IMR-90 (cell line): ENCODE results near the gene ZCCHC14. TPM values are rescaled to one million over a fixed set of nuclear protein-coding genes. Genes with fewer than 3 reads are reported as not detected.
A peak's percentile ranks its signal among the peaks of the same experiment; 100 is the strongest.

Source experiments
- ATAC-seq: fragments of 200-7000 bp; cut with Tn5 transposase; 2 replicates; pipeline ENCODE4 v1.9.1; 2020; ENCODE audit warnings: low read depth, mild to moderate bottlenecking, moderate library complexity
- BruUV-seq: library from RNA; stranded (reverse); fragments of 400-500 nt; replicated peaks from 2 replicates; lab custom pipeline; 2021; lab: Mats Ljungman, UMichigan
- CTCF ChIA-PET: fragments of 300-600 bp; formaldehyde crosslinking; extraction: SDS; loops from one replicate; lab custom pipeline; 2021; ENCODE audit warnings: antibody characterized with exemption; lab: Yijun Ruan, JAX
- POLR2A ChIA-PET: fragments of 300-600 bp; sonication (Branson Sonifier 250); formaldehyde crosslinking; loops from one replicate; lab custom pipeline; 2022; ENCODE audit warnings: antibody characterized with exemption; ENCODE audit not compliant: unreplicated experiment; lab: Charles Lee
- DNase-seq: peaks from one replicate; pipeline ENCODE4 v3.0.0; 2013
- H2AFZ ChIP-seq: replicated peaks from 2 replicates; pipeline ENCODE3; 2013; ENCODE audit warnings: low read length, mild to moderate bottlenecking; ENCODE audit not compliant: poor library complexity
- H2AK5ac ChIP-seq: 2 replicates; pipeline ENCODE4 v1.6.1; 2013; ENCODE audit warnings: low read depth, low read length, inconsistent platforms
- H2AK9ac ChIP-seq: replicated peaks from 2 replicates; pipeline ENCODE3; 2013; ENCODE audit warnings: mild to moderate bottlenecking, low read depth, low read length, moderate library complexity; ENCODE audit not compliant: poor library complexity
- H2BK120ac ChIP-seq: 2 replicates; pipeline ENCODE4 v1.6.1; 2013; ENCODE audit warnings: low read depth, low read length, inconsistent platforms
- H2BK15ac ChIP-seq: 3 replicates; pipeline ENCODE4 v1.6.1; 2013; ENCODE audit warnings: low read depth, low read length, inconsistent platforms
- H2BK20ac ChIP-seq: 2 replicates; pipeline ENCODE4 v1.6.1; 2013; ENCODE audit warnings: low read depth, mild to moderate bottlenecking, inconsistent platforms, low read length, moderate library complexity
- H2BK5ac ChIP-seq: 2 replicates; pipeline ENCODE4 v1.6.1; 2013; ENCODE audit warnings: mild to moderate bottlenecking, low read depth, low read length, inconsistent platforms; ENCODE audit not compliant: poor library complexity, severe bottlenecking
- H3K14ac ChIP-seq: replicated peaks from 2 replicates; pipeline ENCODE4 v1.6.1; 2013; ENCODE audit warnings: low read depth, low read length, inconsistent platforms
- H3K18ac ChIP-seq: 2 replicates; pipeline ENCODE4 v1.6.1; 2013; ENCODE audit warnings: low read depth, low read length, control low read depth
- H3K23ac ChIP-seq: 2 replicates; pipeline ENCODE4 v1.6.1; 2013; ENCODE audit warnings: low read depth, low read length, inconsistent platforms
- H3K27ac ChIP-seq: 2 replicates; pipeline ENCODE4 v1.5.1; 2013; ENCODE audit warnings: mild to moderate bottlenecking, control low read depth, low read length; ENCODE audit not compliant: insufficient read depth
- H3K27me3 ChIP-seq: 2 replicates; pipeline ENCODE4 v1.6.1; 2013; ENCODE audit warnings: low read length; ENCODE audit not compliant: control insufficient read depth, insufficient read depth
- H3K36me3 ChIP-seq: 2 replicates; pipeline ENCODE4 v1.6.1; 2013; ENCODE audit warnings: low read length, mixed read lengths; ENCODE audit not compliant: control insufficient read depth, insufficient read depth
- H3K4ac ChIP-seq: 2 replicates; pipeline ENCODE4 v1.6.1; 2013; ENCODE audit warnings: low read depth, low read length, inconsistent platforms
- H3K4me1 ChIP-seq: 2 replicates; pipeline ENCODE4 v1.6.1; 2013; ENCODE audit warnings: low read length, mixed read lengths; ENCODE audit not compliant: control insufficient read depth, insufficient read depth
- H3K4me2 ChIP-seq: 2 replicates; pipeline ENCODE4 v1.6.1; 2013; ENCODE audit warnings: low read depth, mild to moderate bottlenecking, control low read depth, low read length, moderate library complexity
- H3K4me3 ChIP-seq: 2 replicates; pipeline ENCODE4 v1.5.1; 2013; ENCODE audit warnings: low read depth, mild to moderate bottlenecking, control low read depth, low read length, moderate library complexity; ENCODE audit not compliant: insufficient read depth
- H3K56ac ChIP-seq: 2 replicates; pipeline ENCODE4 v1.6.1; 2013; ENCODE audit warnings: low read length, inconsistent platforms; ENCODE audit not compliant: insufficient read depth; ENCODE audit errors: extremely low read depth
- H3K79me1 ChIP-seq, 2 experiments: 2 replicates each; pipeline ENCODE4 v1.6.1; 2013; ENCODE audit warnings: low read length in 2 of 2, inconsistent platforms in 1 of 2, low read depth in 1 of 2
- H3K9ac ChIP-seq: 2 replicates; pipeline ENCODE4 v1.6.1; 2013; ENCODE audit warnings: low read depth, low read length, control low read depth
- H3K9me1 ChIP-seq: 2 replicates; pipeline ENCODE4 v1.6.1; 2013; ENCODE audit warnings: low read length, inconsistent platforms; ENCODE audit not compliant: insufficient read depth
- H3K9me3 ChIP-seq: 2 replicates; pipeline ENCODE4 v1.6.1; 2013; ENCODE audit warnings: low read length; ENCODE audit not compliant: control insufficient read depth, insufficient read depth
- H4K20me1 ChIP-seq: 2 replicates; pipeline ENCODE4 v1.6.1; 2013; ENCODE audit warnings: low read length, inconsistent platforms; ENCODE audit not compliant: insufficient read depth
- H4K5ac ChIP-seq: 2 replicates; pipeline ENCODE4 v1.6.1; 2013; ENCODE audit warnings: mild to moderate bottlenecking, low read depth, low read length, control low read depth
- H4K8ac ChIP-seq, 2 experiments: 2 replicates each; pipeline ENCODE4 v1.6.1; 2013; ENCODE audit warnings: low read depth in 2 of 2, low read length in 2 of 2, control low read depth in 1 of 2, inconsistent platforms in 1 of 2
- H4K91ac ChIP-seq: 2 replicates; pipeline ENCODE4 v1.6.1; 2013; ENCODE audit warnings: low read depth, low read length, inconsistent platforms; ENCODE audit not compliant: insufficient read depth
- CEBPB ChIP-seq: IDR thresholded peaks from 2 replicates; pipeline ENCODE4 v1.6.1; 2012; ENCODE audit warnings: low read depth, low read length, improper control_type of control experiment
- CHD1 ChIP-seq: IDR thresholded peaks from 2 replicates; pipeline ENCODE4 v1.6.1; 2012; ENCODE audit warnings: low read depth, low read length, improper control_type of control experiment
- FOS ChIP-seq: fragments of 150-350 bp; IDR thresholded peaks from 2 replicates; pipeline ENCODE4 v1.6.1; 2016; ENCODE audit warnings: low read depth, low read length
- MAFK ChIP-seq: IDR thresholded peaks from 2 replicates; pipeline ENCODE4 v1.6.1; 2012; ENCODE audit warnings: low read depth, low read length, improper control_type of control experiment
- MAZ ChIP-seq: IDR thresholded peaks from 2 replicates; pipeline ENCODE4 v1.6.1; 2012; ENCODE audit warnings: low read depth, mild to moderate bottlenecking, low read length, improper control_type of control experiment, moderate library complexity, borderline replicate concordance
- MXI1 ChIP-seq: IDR thresholded peaks from 2 replicates; pipeline ENCODE4 v1.6.1; 2012; ENCODE audit warnings: low read depth, mild to moderate bottlenecking, low read length, moderate library complexity, borderline replicate concordance
- POLR2A ChIP-seq: IDR thresholded peaks from 2 replicates; pipeline ENCODE4 v1.6.1; 2012; ENCODE audit warnings: mild to moderate bottlenecking, low read depth, low read length
- RAD21 ChIP-seq: IDR thresholded peaks from 2 replicates; pipeline ENCODE4 v1.6.1; 2012; ENCODE audit warnings: low read length, improper control_type of control experiment
- RCOR1 ChIP-seq: IDR thresholded peaks from 2 replicates; pipeline ENCODE4 v1.6.1; 2012; ENCODE audit warnings: mild to moderate bottlenecking, low read length, improper control_type of control experiment; ENCODE audit not compliant: insufficient replicate concordance
- RFX5 ChIP-seq: IDR thresholded peaks from 2 replicates; pipeline ENCODE4 v1.8.0; 2012; ENCODE audit warnings: low read depth, mild to moderate bottlenecking, low read length, moderate library complexity
- SMC3 ChIP-seq: fragments of 150-350 bp; IDR thresholded peaks from 2 replicates; pipeline ENCODE4 v1.6.1; 2016; ENCODE audit warnings: low read depth, mild to moderate bottlenecking, antibody characterized with exemption, low read length, moderate library complexity
- WGBS, 2 experiments: methylation state at CpG; one replicate each; pipeline versions ENCODE4 v1.1.5 to v1.1.7; 2013; ENCODE audit warnings: missing lambda C conversion rate in 2 of 2; ENCODE audit not compliant: insufficient read length in 1 of 2; ENCODE audit errors: extremely low coverage in 2 of 2; 5-methylcytosine and 5-hydroxymethylcytosine counted together
- dilution Hi-C: fragments of 300-500 bp; cut with HindIII; formaldehyde crosslinking; loops from one replicate; pipeline ENCODE4 v1.14.3; 2018; ENCODE audit warnings: low sequenced_read_pairs; ENCODE audit not compliant: unreplicated experiment
- in situ Hi-C: fragments of 300-500 bp; cut with MboI; formaldehyde crosslinking; loops from 3 replicates; pipeline ENCODE4 v1.14.3; 2019; ENCODE audit warnings: low sequenced_read_pairs, inconsistent platforms, mixed read lengths
- intact Hi-C: fragments of 100-400 bp; cut with micrococcal nuclease; formaldehyde crosslinking; loops from 2 replicates; pipeline ENCODE4 v1.10.0; 2022
- polyA plus RNA-seq, 3 experiments: library from polyadenylated mRNA; depleted of rRNA; stranded (reverse); fragments of >200 nt; gene quantifications; 2 replicates each; pipeline ENCODE4 v1.2.3, GENCODE V29; 2012; ENCODE audit warnings: low replicate concordance in 1 of 3
- total RNA-seq: library from RNA; depleted of rRNA; stranded (reverse); fragments of >200 nt; gene quantifications from 2 replicates; pipeline ENCODE4 v1.2.3, GENCODE V29; 2012
- TF ChIP-seq, protein P1 (sequence below): fragments of 150-350 bp; IDR thresholded peaks from 2 replicates; pipeline ENCODE4 v1.6.1; 2016; ENCODE audit warnings: low read depth, mild to moderate bottlenecking, low read length, moderate library complexity, borderline replicate concordance
- TF ChIP-seq, protein P2 (sequence below): conservative IDR thresholded peaks from 2 replicates; pipeline ENCODE4 v1.5.1; 2012; ENCODE audit warnings: mild to moderate bottlenecking, low read depth, low read length, improper control_type of control experiment
- TF ChIP-seq, protein P3 (sequence below): fragments of 150-350 bp; IDR thresholded peaks from 2 replicates; pipeline ENCODE4 v1.6.1; 2017; ENCODE audit warnings: mild to moderate bottlenecking, antibody characterized with exemption, low read length, low read depth

Gene ZCCHC14
- total and polyA plus RNA-seq, 2 of the 4 experiments (the other 2 are of a cell fraction): 2.5 to 5.3 TPM

DNA sequence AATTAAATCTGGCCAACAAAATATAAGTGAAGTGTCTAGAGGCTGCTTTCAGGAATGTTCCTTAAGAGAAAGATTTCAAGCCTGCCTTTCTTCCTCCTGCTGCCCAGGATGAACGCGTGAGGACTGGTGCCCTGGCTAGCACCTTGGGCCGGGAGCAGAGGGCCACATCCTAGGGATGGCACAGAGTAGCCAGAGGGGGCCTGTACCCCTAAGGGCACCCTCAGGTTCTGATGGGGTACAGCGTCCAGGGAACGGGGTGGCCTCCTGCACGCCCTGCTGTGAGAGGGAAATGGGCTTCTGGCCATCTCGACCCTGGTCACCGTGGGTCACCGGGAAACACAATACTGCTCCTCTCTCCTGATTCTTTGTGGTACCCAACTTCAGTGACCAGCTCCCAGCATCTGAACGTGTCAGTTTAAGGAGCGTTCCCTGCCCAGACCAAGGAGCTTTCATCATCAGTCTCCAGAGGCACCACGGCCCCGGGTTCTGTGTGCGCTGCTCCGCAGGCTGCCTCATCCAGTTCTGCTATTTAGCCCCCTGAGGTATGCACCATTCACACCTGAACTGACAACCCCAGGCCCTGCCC is 60.4 kb downstream of the ZCCHC14 start:
- H3K18ac ChIP-seq: no peak overlapping the region
- dilution Hi-C loops: no loop called here
- in situ Hi-C loops: no loop called here
- H3K56ac ChIP-seq: no peak overlapping the region
- H2AFZ ChIP-seq: no peak overlapping the region
- peak overlapping the region; percentile 69 for H2AK5ac ChIP-seq
- H3K23ac ChIP-seq: no peak overlapping the region
- 100% methylated on average over 1 of the region's 15 CpGs; no CpG with 5 or more reads in 1 of the 2 experiments for WGBS, 2 experiments
- H3K9me3 ChIP-seq: no peaks in the 10 kb centered on the region
- H3K27me3 ChIP-seq: no peaks in the 10 kb centered on the region
- ChIA-PET POLR2A (no interaction called here), CTCF (no interaction called here)
- DNase-seq (no peak), ATAC-seq (no peak)
- no peak overlapping the region for H3K14ac ChIP-seq
- H3K4ac ChIP-seq: peak overlapping the region; percentile 3; the same call in 1 of the 2 replicates
- no TSS peak for BruUV-seq
- no peak overlapping the region for H2BK5ac ChIP-seq
- no peak overlapping the region for H3K9ac ChIP-seq
- no peak overlapping the region for H3K27ac ChIP-seq
- H3K9me1 ChIP-seq: peaks cover 20% of the 10 kb centered on the region
- H4K5ac ChIP-seq: no peak overlapping the region
- no peak overlapping the region for H2BK15ac ChIP-seq
- peaks cover 22% of the 10 kb centered on the region for H3K4me1 ChIP-seq
- H3K4me2 ChIP-seq: no peak overlapping the region
- H3K79me1 ChIP-seq: peaks cover 19 to 76% of the 10 kb centered on the region in 2 experiments; a peak in 3 of 4 replicates
- H4K91ac ChIP-seq: no peak overlapping the region
- TF ChIP-seq, protein P1, sequence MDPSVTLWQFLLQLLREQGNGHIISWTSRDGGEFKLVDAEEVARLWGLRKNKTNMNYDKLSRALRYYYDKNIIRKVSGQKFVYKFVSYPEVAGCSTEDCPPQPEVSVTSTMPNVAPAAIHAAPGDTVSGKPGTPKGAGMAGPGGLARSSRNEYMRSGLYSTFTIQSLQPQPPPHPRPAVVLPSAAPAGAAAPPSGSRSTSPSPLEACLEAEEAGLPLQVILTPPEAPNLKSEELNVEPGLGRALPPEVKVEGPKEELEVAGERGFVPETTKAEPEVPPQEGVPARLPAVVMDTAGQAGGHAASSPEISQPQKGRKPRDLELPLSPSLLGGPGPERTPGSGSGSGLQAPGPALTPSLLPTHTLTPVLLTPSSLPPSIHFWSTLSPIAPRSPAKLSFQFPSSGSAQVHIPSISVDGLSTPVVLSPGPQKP: no peak
- TF ChIP-seq FOS (no peak), POLR2A (no peak), MXI1 (no peak), SMC3 (no peak), RAD21 (no peak), CHD1 (no peak), RCOR1 (no peak), MAFK (no peak), MAZ (no peak), CEBPB (no peak), RFX5 (no peak)
- TF ChIP-seq, protein P2, sequence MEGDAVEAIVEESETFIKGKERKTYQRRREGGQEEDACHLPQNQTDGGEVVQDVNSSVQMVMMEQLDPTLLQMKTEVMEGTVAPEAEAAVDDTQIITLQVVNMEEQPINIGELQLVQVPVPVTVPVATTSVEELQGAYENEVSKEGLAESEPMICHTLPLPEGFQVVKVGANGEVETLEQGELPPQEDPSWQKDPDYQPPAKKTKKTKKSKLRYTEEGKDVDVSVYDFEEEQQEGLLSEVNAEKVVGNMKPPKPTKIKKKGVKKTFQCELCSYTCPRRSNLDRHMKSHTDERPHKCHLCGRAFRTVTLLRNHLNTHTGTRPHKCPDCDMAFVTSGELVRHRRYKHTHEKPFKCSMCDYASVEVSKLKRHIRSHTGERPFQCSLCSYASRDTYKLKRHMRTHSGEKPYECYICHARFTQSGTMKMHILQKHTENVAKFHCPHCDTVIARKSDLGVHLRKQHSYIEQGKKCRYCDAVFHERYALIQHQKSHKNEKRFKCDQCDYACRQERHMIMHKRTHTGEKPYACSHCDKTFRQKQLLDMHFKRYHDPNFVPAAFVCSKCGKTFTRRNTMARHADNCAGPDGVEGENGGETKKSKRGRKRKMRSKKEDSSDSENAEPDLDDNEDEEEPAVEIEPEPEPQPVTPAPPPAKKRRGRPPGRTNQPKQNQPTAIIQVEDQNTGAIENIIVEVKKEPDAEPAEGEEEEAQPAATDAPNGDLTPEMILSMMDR: no peak
- TF ChIP-seq, protein P3, sequence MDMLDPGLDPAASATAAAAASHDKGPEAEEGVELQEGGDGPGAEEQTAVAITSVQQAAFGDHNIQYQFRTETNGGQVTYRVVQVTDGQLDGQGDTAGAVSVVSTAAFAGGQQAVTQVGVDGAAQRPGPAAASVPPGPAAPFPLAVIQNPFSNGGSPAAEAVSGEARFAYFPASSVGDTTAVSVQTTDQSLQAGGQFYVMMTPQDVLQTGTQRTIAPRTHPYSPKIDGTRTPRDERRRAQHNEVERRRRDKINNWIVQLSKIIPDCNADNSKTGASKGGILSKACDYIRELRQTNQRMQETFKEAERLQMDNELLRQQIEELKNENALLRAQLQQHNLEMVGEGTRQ: no peak
- H2BK20ac ChIP-seq: no peak overlapping the region
- intact Hi-C loops: loop anchor here (5.0 kb wide), 1 partner anchor 35 kb away; no protein-coding TSS in a partner anchor
- H3K4me3 ChIP-seq: no peak overlapping the region
- H2BK120ac ChIP-seq: no peak overlapping the region
- peak overlapping the region; percentile 8 for H2AK9ac ChIP-seq
- H4K20me1 ChIP-seq: peaks cover 47% of the 10 kb centered on the region
- H4K8ac ChIP-seq: no peak overlapping the region
- H3K36me3 ChIP-seq: peaks cover 5% of the 10 kb centered on the region
